Measurements from ENCODE around the gene ADAMTS3.

- TF ChIP-seq, protein P1, sequence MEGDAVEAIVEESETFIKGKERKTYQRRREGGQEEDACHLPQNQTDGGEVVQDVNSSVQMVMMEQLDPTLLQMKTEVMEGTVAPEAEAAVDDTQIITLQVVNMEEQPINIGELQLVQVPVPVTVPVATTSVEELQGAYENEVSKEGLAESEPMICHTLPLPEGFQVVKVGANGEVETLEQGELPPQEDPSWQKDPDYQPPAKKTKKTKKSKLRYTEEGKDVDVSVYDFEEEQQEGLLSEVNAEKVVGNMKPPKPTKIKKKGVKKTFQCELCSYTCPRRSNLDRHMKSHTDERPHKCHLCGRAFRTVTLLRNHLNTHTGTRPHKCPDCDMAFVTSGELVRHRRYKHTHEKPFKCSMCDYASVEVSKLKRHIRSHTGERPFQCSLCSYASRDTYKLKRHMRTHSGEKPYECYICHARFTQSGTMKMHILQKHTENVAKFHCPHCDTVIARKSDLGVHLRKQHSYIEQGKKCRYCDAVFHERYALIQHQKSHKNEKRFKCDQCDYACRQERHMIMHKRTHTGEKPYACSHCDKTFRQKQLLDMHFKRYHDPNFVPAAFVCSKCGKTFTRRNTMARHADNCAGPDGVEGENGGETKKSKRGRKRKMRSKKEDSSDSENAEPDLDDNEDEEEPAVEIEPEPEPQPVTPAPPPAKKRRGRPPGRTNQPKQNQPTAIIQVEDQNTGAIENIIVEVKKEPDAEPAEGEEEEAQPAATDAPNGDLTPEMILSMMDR (IDR thresholded peaks at IDR 0.05): no peak
- no peak for TF ChIP-seq POLR2A (IDR thresholded peaks at IDR 0.05; ENCODE audit: low read length)
- TF ChIP-seq EHF (CRISPR knock-in tag; IDR thresholded peaks at IDR 0.05): no peak
- no peak for TF ChIP-seq RNF2 (IDR thresholded peaks at IDR 0.05; ENCODE audit: borderline replicate concordance, low read depth)
- no peak for TF ChIP-seq REST (IDR thresholded peaks at IDR 0.05)
- TF ChIP-seq, protein P2, sequence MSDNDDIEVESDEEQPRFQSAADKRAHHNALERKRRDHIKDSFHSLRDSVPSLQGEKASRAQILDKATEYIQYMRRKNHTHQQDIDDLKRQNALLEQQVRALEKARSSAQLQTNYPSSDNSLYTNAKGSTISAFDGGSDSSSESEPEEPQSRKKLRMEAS (IDR thresholded peaks at IDR 0.05): no peak
- TF ChIP-seq, protein P3, sequence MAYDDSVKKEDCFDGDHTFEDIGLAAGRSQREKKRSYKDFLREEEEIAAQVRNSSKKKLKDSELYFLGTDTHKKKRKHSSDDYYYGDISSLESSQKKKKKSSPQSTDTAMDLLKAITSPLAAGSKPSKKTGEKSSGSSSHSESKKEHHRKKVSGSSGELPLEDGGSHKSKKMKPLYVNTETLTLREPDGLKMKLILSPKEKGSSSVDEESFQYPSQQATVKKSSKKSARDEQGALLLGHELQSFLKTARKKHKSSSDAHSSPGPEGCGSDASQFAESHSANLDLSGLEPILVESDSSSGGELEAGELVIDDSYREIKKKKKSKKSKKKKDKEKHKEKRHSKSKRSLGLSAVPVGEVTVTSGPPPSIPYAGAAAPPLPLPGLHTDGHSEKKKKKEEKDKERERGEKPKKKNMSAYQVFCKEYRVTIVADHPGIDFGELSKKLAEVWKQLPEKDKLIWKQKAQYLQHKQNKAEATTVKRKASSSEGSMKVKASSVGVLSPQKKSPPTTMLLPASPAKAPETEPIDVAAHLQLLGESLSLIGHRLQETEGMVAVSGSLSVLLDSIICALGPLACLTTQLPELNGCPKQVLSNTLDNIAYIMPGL (CRISPR knock-in tag; IDR thresholded peaks at IDR 0.05; ENCODE audit: borderline replicate concordance): no peak
- TF ChIP-seq POLR2AphosphoS2 (conservative IDR thresholded peaks at IDR 0.05; ENCODE audit: low read length): no peak
- no peak for TF ChIP-seq RCOR1 (IDR thresholded peaks at IDR 0.05; ENCODE audit: low read depth, low read length)
- TF ChIP-seq FOSB (CRISPR knock-in tag; IDR thresholded peaks at IDR 0.05): no peak
- TF ChIP-seq RFX5 (IDR thresholded peaks at IDR 0.05): no peak
These were observed 254.2 kb downstream of the ADAMTS3 start for GRCh38 chr4:72314869-72315268.
